ENCODE measurements around the gene LEKR1. TPM values are rescaled to one million over a fixed set of nuclear protein-coding genes. Genes with fewer than 3 reads are reported as not detected.

Gene LEKR1
- total and polyA plus RNA-seq, 9 of the 15 experiments (the other 6 are each of a cell fraction or from before 2014, with no cell fraction given), result 0.76 to 1.8 (median 1.2) TPM

DNA sequence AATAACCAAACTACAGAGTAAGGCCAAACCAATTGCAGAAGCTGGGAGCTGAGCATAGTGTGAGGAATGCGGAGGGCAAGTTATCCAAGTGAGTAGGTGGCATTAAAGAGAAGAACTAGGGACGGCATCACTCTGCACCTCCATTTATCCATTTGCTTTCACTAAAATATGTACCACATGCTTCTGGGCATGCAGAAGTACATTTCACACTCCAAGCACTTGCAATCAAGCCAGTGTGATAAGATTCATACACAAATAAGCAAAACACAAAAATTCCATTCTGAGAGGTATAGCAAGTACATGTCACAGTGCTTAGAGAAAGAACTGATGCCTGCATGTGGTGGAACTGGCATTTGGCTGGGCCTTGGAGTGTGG, 252.6 kb downstream of the LEKR1 start:
- H4K20me1 ChIP-seq (replicated peaks; ENCODE audit: control insufficient read depth, insufficient read depth, low read length), result no peaks in the 10 kb centered on the region
- POLR2A ChIA-PET, result interaction anchor here (0.6 kb wide), 1 partner anchor 161 kb away, joined by 3 read pairs; no protein-coding TSS in a partner anchor
- no peak overlapping the region for H3K27ac ChIP-seq (ENCODE audit: extremely low read depth, low read depth, low read length)
- no peaks in the 10 kb centered on the region for H3K27me3 ChIP-seq (ENCODE audit: control insufficient read depth in 2 of 2, insufficient read depth in 2 of 2, low read length in 2 of 2)
- no peak for TF ChIP-seq CHCHD3 (CRISPR knock-in tag; IDR thresholded peaks at IDR 0.05)
- TF ChIP-seq, protein P1, sequence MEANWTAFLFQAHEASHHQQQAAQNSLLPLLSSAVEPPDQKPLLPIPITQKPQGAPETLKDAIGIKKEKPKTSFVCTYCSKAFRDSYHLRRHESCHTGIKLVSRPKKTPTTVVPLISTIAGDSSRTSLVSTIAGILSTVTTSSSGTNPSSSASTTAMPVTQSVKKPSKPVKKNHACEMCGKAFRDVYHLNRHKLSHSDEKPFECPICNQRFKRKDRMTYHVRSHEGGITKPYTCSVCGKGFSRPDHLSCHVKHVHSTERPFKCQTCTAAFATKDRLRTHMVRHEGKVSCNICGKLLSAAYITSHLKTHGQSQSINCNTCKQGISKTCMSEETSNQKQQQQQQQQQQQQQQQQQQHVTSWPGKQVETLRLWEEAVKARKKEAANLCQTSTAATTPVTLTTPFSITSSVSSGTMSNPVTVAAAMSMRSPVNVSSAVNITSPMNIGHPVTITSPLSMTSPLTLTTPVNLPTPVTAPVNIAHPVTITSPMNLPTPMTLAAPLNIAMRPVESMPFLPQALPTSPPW (CRISPR knock-in tag; IDR thresholded peaks at IDR 0.05), result no peak
- no peak for TF ChIP-seq ZNF133 (CRISPR knock-in tag; IDR thresholded peaks at IDR 0.05)
- TF ChIP-seq ELF1 (tag; IDR thresholded peaks at IDR 0.05), result no peak
- TF ChIP-seq HMG20B (CRISPR knock-in tag; IDR thresholded peaks at IDR 0.05), result no peak
- TF ChIP-seq CHD1 (IDR thresholded peaks at IDR 0.05; ENCODE audit: low read length), result no peak
- no peak for TF ChIP-seq NFATC3 (IDR thresholded peaks at IDR 0.05)
- no peak for TF ChIP-seq IFI16 (CRISPR knock-in tag; IDR thresholded peaks at IDR 0.05)
- TF ChIP-seq MEIS2 (IDR thresholded peaks at IDR 0.05; ENCODE audit: partially characterized antibody), result no peak
- no peak for TF ChIP-seq MED1 (CRISPR knock-in tag; IDR thresholded peaks at IDR 0.05; ENCODE audit: borderline replicate concordance)
- no peaks in the 10 kb centered on the region for H3K9me1 ChIP-seq (ENCODE audit: control insufficient read depth, insufficient read depth, low read length)
- FAIRE-seq (peak; percentile 48), ATAC-seq (no peak), DNase-seq (ENCODE audit: extremely low read depth in 1 of 4, low spot score in 3 of 4) (no peak)
- whole genome bisulfite sequencing (ENCODE audit: insufficient coverage, low coverage, missing lambda C conversion rate), result 78% methylated on average over 1 of the region's 2 CpGs
- no peaks in the 10 kb centered on the region for H3K9me3 ChIP-seq (replicated peaks; ENCODE audit: control insufficient read depth, insufficient read depth, low read depth, low read length)
- in situ Hi-C loops (cut with MboI) (no loop called here), intact Hi-C loops (cut with micrococcal nuclease) (no loop called here)
- no peak overlapping the region for H3K4me2 ChIP-seq (ENCODE audit: insufficient read depth, low read length)
- no peaks in the 10 kb centered on the region for H3K79me2 ChIP-seq (ENCODE audit: control insufficient read depth, insufficient read depth, low read length)
- no peak overlapping the region for H2AFZ ChIP-seq (ENCODE audit: low read depth, low read length)
- BruUV-seq (replicated peaks), result no TSS peak
- CTCF ChIA-PET (ENCODE audit: low intra/inter-chr PET ratio), result no interaction called here
- 0 out of 4 replicates have a peak overlapping the region, but pooled peaks of 1 of the 2 experiments have one; percentile 54 for H3K9ac ChIP-seq (ENCODE audit: insufficient read depth in 1 of 2, low read depth in 2 of 2, low read length in 2 of 2)
- no peak overlapping the region for H3K4me3 ChIP-seq
- no peaks in the 10 kb centered on the region for H3K36me3 ChIP-seq (ENCODE audit: control insufficient read depth, insufficient read depth, low read length)
- peaks cover 11 to 13% of the 10 kb centered on the region in 2 experiments; a peak in 4 of 5 replicates for H3K4me1 ChIP-seq (replicated peaks in 1 of 2; ENCODE audit: control insufficient read depth in 2 of 2, insufficient read depth in 2 of 2, low read length in 2 of 2)

Measured in K562 (cell line).